ENCODE measurements around the gene OLR1.

GRCh38 chr12:10194160-10194670 lies 22.3 kb upstream of the OLR1 start:
- no peak for TF ChIP-seq POLR2A (IDR thresholded peaks at IDR 0.05)
- TF ChIP-seq CTCF (IDR thresholded peaks at IDR 0.05), result no peak
- TF ChIP-seq EP300 (IDR thresholded peaks at IDR 0.05), result no peak
- no peak for TF ChIP-seq POLR2AphosphoS5 (IDR thresholded peaks at IDR 0.05)
